NCI-H2029 treated with DMSO at 0.1 percent for 48 hours (cell line): ENCODE data around the gene PTPRN2.
A peak's percentile ranks its signal among the peaks of the same experiment; 100 is the strongest.

Experiments
- DNase-seq: peaks from one replicate; lab custom pipeline; 2025; lab: John Stamatoyannopoulos, UW

The PTPRN2 gene

GRCh38 chr7:157832006-157832405 lies 755.6 kb downstream of the PTPRN2 start:
- DNase-seq = no peak

GRCh38 chr7:157831143-157831905 lies 756.3 kb downstream of the PTPRN2 start:
- DNase-seq = no peak

DNA sequence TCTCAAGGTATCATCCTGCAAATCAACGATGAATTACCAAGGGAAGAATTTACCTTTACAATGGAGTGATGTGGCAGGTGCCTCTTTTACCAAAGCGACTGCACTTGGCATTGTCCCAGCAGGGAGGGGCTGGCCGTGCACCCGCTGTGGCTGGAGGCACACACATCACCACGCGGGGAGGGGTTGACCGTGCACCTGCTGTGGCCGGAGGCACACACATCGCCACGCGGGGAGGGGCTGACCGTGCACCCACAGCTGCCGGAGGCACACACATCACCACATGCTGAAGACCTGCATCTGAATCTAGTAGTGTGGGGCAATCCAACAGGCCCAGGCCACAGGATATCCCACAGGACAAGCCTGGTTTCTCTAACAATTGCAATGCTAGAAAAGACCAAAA lies 757.3 kb downstream of the PTPRN2 start:
- peak; percentile 8 for DNase-seq

DNA sequence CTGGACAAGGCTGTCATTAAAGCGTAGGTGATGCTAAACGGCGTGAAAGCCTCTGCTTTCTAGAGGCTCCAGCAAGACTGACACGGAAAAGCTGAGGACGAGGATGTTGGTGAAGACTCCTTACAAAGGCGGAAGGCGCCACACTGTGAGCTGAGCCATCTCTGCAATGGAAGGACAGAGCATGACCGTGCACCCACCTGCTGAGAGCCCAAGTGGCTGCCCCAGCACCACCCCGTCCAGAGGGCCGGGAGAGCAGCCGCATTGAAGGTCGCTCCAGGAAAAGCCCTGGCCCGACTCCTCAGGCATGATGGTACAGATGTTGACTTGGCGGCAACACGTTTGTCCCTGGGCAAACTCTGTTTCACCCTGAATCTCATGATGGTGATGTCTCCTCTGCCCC lies 758.1 kb downstream of the PTPRN2 start:
- DNase-seq = no peak

- DNase-seq = no peak
Observed at GRCh38 chr7:157828881-157829280, 758.7 kb downstream of the PTPRN2 start.

GRCh38 chr7:157828190-157828589 lies 759.4 kb downstream of the PTPRN2 start:
- no peak for DNase-seq

- no peak for DNase-seq
Observed at GRCh38 chr7:157827863-157828160, 759.8 kb downstream of the PTPRN2 start.

GRCh38 chr7:157827045-157827862 lies 760.4 kb downstream of the PTPRN2 start:
- DNase-seq = no peak

DNA sequence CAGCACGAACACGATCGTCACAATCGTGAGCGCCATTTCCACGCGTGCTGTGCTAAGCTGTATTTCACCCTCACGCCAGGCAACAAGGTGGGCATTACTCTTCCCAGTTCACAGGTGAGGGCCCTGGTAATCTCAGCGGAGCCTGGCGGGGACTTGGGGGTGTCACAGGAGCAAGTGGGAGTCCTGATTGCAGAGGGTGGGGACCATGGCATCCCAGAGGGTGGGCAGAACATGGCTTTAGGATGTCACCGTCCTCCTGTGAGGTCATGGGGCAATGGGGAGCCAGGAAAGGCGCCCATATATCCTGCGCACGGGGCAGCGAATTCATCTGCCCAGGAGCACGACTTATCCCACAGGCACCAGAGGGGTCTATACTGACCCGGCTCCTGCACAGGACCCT lies 761.1 kb downstream of the PTPRN2 start:
- DNase-seq = no peak

DNA sequence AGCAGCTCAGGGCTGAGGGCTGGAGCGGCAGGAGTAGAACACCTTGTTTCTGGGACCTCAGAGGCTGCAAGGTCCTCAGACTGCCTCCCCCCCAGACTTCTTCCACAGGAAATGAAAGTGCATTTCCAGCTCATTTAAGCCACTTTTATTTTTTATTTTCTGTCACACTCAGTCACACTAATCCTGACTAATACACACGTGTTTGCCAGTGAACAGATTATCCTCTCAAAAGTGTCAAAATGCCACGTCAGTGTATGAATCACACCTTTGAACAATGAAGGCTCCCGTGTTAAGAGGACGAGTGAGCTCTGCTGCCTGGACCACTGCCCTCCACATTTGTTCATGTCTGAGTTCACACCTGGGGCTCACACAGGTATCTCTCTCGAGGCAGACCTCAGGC lies 762.3 kb downstream of the PTPRN2 start:
- no peak for DNase-seq

GRCh38 chr7:157824819-157825121 lies 762.9 kb downstream of the PTPRN2 start:
- DNase-seq = no peak

- no peak for DNase-seq
Observed at GRCh38 chr7:157824011-157824818, 763.4 kb downstream of the PTPRN2 start.

GRCh38 chr7:157822688-157823031 lies 765.0 kb downstream of the PTPRN2 start:
- DNase-seq = no peak

- DNase-seq = no peak
Observed at GRCh38 chr7:157821959-157822687, 765.5 kb downstream of the PTPRN2 start.

DNA sequence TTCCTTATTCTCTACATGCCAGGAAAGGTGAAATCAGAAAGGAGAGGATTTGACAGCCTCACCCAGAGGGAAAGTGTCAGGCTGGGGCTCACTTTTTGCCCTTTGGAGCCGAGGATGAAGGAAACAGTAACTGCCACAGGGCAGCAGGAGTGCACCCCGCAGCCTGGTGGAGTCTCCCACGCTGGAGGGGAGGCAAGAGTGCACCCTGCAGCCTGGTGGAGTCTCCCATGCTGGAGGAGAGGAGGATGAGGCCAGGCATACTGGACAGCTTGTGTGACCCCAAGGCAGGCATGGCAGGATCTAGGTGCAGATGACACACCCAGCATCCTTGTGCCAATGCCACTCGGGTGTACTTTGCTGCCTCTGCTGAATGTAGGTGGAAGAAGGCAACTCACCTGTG lies 766.8 kb downstream of the PTPRN2 start:
- DNase-seq = no peak

- DNase-seq = no peak
Observed at GRCh38 chr7:157819455-157819807, 768.2 kb downstream of the PTPRN2 start.

DNA sequence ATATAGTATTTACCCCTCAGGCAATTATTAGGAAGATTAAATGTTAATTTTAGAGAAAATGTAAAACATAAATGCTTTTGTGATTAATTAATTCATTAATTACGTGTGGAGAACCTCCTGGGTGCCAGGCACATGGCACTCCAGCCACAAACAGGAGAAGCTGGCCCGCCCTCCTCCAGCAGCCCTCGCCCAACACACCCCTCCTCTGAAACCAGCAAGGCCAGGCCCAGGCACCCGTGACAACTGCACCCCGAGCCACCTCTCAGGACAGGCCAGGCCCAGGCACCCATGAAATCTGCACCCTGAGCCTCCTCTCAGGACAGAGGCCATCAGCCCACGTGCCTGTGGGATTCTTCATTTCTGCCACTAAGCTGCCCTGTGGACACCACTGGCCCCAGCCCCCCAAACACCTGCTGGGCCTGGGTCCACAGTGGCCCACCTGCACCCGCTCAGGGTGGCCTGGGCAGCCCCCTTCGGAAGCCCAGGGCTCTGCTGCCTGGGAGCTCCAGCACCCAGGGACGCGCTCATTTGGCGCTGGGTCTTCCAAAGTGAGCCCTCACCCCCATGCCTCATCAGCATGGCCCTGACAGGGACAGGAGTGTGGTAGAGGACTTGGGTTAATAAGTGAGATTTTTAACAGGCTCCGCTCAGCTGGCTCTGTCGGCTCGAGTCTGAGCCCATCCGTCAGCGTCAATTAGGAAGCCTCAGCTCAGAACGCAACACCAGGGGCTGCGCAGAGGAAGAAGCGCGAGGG lies 768.7 kb downstream of the PTPRN2 start:
- no peak for DNase-seq

DNA sequence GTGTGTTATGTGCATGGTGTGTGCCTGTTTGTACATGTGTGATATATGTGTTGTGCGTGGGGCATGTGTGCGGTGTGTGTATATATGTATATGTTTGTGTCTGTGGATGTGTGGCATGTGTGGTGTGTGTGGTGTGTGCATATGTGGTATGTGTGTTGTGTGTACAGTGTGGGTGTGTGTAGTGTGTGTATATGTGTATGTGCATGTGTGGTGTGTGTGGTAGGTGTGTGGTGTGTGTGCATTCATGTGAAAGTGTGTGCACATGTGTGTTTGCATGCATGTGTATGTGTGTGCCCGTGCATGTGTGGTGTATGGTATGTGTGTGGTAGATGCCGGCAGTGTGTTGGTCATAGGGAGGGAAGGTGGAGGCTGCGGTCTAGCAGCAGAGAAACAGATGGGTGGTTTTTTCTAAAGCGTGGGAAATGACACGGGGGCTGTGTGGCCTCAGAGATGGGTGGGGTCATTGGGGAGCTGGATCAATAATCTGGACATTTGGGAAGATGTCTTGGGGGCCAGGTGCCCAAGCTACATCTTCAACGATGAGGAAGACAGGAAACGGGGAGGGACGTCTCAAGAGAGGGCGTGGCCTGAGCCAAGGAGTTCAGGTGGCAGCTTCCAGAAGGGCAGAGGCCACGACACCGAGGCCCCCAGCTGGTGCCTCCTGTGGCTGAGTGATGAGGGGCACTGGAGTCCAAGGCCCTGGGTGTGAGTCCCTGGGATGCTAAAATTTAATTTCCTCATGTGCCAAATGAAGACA lies 769.5 kb downstream of the PTPRN2 start:
- no peak for DNase-seq

DNA sequence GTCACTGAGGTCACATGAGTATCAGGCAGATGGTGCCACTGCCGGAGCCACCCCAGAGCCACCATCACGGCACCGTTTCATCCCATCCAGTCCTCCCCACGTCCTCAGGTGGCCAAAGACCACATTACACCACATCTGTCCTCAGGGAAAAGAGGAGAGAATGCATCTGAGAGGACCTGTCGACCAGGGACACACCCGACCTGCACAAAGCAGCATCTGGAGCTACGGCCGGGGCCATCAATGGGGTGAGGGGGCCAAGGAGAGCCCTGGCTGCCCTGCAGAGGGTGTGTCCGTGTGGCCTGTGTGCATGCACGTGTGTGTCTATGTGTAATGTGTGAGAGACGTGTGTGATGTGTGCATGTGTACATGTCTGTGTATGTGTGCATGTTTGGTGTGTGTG lies 770.2 kb downstream of the PTPRN2 start:
- no peak for DNase-seq

DNA sequence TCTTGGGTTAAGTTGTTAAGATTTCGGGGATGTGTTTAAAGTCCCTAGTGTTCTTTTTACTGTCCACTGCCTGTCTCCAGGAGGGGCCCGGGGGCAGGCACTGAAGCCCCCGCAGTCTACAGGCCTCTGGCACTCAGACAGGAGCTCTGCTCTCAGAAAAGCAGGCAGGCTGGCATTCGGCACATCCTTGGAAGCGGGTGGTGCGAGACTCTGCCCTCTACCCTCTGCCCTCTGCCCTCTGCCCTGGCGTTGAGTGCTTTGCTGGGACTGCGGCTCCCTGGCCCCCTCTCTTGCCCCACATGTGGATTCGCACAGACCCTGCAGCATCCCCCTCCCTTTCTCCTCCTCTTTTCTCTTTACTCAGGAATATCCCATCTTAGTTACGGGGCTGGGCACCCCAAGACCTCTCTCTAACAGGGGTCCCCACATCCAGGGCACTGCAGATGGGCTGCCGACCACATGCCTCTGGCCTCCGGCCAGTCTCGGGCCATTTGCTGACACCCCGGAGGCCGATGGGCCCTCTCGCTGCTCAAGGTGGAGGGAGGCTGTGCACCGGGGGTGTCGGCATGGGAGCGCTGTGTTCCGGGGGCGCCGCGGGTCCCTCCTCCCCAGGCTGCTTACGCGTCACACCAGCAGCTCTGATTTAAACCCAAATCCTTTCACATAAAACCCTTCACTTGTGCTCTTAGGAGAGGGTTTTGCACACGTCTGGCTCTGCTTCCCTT lies 770.9 kb downstream of the PTPRN2 start:
- DNase-seq = no peak
